ENCODE measurements around the gene SPEG. TPM values are rescaled to one million over a fixed set of nuclear protein-coding genes. Genes with fewer than 3 reads are reported as not detected.

The SPEG gene
- total RNA-seq, 4 donors from 2014 or later, result 12.4 to 28.9 (median 17.7) TPM

DNA sequence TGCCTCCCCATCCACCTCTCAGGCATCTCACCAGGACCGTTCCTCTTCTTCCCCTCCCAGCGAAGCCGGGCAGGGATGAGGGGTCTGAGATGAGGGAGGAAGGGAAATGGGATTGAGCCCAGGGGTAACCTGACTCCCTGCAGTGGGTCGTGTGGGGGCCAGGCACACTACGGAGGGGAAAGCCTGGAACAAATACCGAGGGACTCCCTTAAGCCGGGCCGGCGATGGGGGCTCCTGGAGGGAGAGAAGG is 250 bp upstream of the SPEG start:
- DNase-seq (ENCODE audit: low spot score) (no peak), ATAC-seq (ENCODE audit: low FRiP score) (no peak)

DNA sequence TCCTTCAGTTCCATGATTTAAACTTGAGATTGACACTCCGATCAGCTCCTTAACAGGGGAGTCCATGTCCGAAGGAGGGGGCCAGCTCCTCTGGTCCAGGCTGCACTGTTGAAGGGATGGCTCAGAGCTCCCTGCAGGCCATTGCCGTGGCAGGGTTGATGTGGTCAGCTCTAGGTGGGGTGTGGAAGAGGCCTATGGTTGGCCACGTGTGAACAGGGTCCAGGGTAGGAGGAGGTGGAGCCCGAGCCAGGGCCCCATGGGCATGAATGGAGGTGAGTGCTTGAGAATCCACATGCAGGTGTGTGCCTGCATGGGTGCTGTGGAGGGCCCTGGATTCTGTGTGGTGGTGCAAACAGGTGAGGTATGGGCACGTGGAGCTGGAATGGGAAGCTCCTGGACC is 1.1 kb downstream of the SPEG start:
- TF ChIP-seq, protein P1, sequence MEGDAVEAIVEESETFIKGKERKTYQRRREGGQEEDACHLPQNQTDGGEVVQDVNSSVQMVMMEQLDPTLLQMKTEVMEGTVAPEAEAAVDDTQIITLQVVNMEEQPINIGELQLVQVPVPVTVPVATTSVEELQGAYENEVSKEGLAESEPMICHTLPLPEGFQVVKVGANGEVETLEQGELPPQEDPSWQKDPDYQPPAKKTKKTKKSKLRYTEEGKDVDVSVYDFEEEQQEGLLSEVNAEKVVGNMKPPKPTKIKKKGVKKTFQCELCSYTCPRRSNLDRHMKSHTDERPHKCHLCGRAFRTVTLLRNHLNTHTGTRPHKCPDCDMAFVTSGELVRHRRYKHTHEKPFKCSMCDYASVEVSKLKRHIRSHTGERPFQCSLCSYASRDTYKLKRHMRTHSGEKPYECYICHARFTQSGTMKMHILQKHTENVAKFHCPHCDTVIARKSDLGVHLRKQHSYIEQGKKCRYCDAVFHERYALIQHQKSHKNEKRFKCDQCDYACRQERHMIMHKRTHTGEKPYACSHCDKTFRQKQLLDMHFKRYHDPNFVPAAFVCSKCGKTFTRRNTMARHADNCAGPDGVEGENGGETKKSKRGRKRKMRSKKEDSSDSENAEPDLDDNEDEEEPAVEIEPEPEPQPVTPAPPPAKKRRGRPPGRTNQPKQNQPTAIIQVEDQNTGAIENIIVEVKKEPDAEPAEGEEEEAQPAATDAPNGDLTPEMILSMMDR (IDR thresholded peaks at IDR 0.05), result no peak
- DNase-seq (ENCODE audit: low spot score) (no peak), ATAC-seq (ENCODE audit: low FRiP score) (no peak)

More for the DNA sequence above, 250 bp upstream of the SPEG start:
- TF ChIP-seq, protein P1 (IDR thresholded peaks at IDR 0.05), result no peak

DNA sequence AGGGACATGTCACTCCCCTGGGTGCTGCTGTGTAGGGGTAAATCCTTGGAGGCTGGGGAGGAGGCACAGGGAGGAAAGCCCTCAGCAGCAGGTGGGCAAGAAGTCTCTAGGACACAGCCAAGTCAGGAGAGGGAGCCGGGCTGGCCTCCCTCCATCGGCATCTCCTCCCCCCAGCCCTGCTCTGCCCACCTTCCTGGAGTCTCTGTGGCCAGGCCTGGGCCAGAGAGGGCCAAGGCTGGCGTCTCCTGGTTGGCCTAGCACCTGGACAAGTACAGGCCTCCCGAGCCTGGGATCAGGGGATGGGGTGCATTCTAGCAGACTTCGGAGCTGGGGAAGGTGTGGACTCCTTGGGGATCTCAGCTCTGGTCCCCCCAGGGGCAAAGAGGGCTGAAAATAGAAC is 1.8 kb downstream of the SPEG start:
- ATAC-seq (ENCODE audit: low FRiP score) (no peak), DNase-seq (ENCODE audit: low spot score) (no peak)
- TF ChIP-seq, protein P1 (IDR thresholded peaks at IDR 0.05), result no peak

DNA sequence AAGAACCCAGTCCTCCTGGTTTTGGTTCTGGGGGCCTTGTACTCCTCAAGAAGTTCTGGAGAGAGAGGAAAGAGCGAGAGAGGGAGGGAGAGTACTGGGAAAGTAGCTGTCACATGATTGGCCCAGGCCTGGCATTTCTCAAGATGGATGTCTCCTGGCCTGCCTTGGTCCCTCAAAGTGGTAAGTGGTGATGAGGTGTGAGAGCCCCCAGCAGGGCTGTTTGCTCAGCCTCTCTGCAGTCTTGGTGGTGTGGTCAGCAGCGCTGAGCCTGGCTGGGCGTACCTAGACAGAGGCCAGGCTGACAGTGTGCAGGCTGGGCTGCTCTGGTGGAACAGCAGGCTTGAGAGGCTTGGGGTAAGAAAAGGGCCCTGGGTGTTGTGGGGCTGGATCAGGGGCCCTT is 2.5 kb downstream of the SPEG start:
- no peak for DNase-seq (ENCODE audit: low spot score)
- TF ChIP-seq, protein P1 (IDR thresholded peaks at IDR 0.05), result no peak
- ATAC-seq (ENCODE audit: low FRiP score), result no peak

DNA sequence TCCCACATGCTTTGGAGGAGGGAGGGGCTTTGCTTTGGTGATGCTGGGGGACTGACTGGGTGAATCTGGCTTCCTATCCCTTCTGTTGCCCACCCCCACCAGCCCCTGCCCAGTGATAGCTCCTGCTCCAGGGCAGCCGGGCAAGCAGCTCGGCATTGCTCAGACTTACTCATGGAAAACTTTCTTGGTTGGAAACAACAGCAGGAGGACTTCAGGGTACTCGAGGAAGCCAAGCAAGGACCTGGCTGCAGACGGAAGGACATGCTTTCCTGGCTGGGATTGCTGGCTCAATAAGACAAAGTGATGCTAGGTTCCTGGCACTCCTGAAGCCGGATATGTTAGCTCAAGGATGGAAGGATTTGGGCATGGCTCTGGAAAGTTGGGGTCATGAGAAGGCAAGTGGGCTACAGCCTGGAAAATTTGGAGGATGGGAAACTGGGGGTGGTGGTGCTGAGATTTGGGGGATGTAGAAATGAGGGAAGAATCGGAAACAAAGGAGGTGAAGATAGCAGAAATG is 3.1 kb downstream of the SPEG start:
- ATAC-seq (ENCODE audit: low FRiP score) (no peak), DNase-seq (ENCODE audit: low spot score) (no peak)
- TF ChIP-seq, protein P1 (IDR thresholded peaks at IDR 0.05), result no peak

DNA sequence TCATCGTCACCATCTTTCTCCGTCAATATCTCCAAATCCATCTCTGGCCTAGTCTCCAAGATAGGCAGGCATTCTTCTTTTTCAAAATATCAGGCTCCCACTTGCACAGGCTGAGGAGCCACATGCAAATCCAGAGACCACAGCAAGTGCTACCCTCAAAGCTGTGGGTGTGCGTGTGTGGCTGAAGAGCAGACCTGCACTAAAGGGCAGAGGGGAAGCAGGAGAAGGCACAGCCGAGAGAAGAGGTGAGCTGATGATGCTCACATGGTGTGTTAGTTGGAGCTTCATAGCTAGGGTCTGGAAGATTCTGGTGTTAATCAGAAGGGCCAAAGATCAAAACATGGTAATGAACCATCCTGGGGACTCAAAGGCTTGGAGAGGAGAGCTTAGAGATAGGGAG is 3.8 kb downstream of the SPEG start:
- ATAC-seq (ENCODE audit: low FRiP score), result no peak
- TF ChIP-seq, protein P1 (IDR thresholded peaks at IDR 0.05), result no peak
- no peak for DNase-seq (ENCODE audit: low spot score)

DNA sequence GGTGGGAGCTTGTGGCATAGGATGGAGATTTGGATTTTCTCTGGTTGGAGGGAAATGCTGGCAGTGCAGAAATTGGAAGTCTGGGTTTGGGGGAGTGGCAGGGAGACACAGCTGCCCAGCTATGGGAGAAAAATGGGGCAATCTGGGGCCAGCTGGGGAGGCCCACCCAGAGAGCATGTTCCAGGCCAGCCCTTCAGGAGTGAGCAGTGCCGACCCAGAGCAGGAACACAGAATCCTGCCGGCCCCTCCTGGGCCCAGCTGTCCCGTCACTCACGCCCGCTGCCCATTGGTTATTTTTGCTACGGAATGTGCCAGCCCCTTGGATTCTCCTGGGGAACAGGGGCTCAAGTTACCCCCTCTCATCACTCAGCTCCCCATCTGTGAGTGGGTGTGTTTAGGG is 4.9 kb downstream of the SPEG start:
- DNase-seq (ENCODE audit: low spot score) (no peak), ATAC-seq (ENCODE audit: low FRiP score) (no peak)
- TF ChIP-seq, protein P1 (IDR thresholded peaks at IDR 0.05), result no peak
